Vagina (tissue), 2 donors: ENCODE measurements around the gene PNKD. TPM values are rescaled to one million over a fixed set of nuclear protein-coding genes. Genes with fewer than 3 reads are reported as not detected.

ENCODE experiments used
- DNase-seq, 2 donors: peaks; one replicate each; pipeline ENCODE4 v3.0.0-alpha.2; 2017; ENCODE audit errors: extremely low spot score in 2 of 2
- H3K27ac ChIP-seq: fragments of 200-600 bp; sonication (generic); one replicate; pipeline ENCODE4 v1.5.1; 2019
- H3K27me3 ChIP-seq: fragments of 200-600 bp; sonication (generic); one replicate; pipeline ENCODE4 v1.5.1; 2019
- H3K36me3 ChIP-seq, 2 donors: fragments of 200-600 bp; sonication (generic); one replicate each; pipeline ENCODE4 v1.5.1; 2017 to 2019
- H3K4me1 ChIP-seq: fragments of 200-600 bp; sonication (generic); one replicate; pipeline ENCODE4 v1.5.1; 2019
- H3K4me3 ChIP-seq, 2 donors: fragments of 200-600 bp; sonication (generic); 1 replicate in 1 of 2; 2 replicates in 1 of 2; pipeline ENCODE4 v1.5.1; 2016 to 2019
- H3K9me3 ChIP-seq: fragments of 200-600 bp; sonication (generic); one replicate; pipeline ENCODE4 v1.5.1; 2019
- POLR2A ChIP-seq, 2 donors: fragments of 450-650 bp; IDR thresholded peaks; one replicate each; pipeline ENCODE4 v1.6.1; 2017; ENCODE audit warnings: antibody characterized with exemption in 2 of 2, mild to moderate bottlenecking in 2 of 2, moderate library complexity in 2 of 2
- POLR2AphosphoS5 ChIP-seq, 2 donors: sonication (generic); formaldehyde crosslinking; IDR thresholded peaks; one replicate each; pipeline ENCODE4 v1.9.0; 2017; ENCODE audit warnings: antibody characterized with exemption in 2 of 2, mild to moderate bottlenecking in 2 of 2, low read depth in 1 of 2; ENCODE audit not compliant: insufficient read depth in 1 of 2
- intact Hi-C: fragments of 100-400 bp; cut with DNase I; formaldehyde crosslinking; loops from one replicate; pipeline ENCODE4 v1.15.1; 2023
- total RNA-seq: library from RNA; depleted of rRNA; stranded (reverse); fragments of >200 nt; gene quantifications from one replicate; pipeline ENCODE4 v1.2.3, GENCODE V29; 2016
- TF ChIP-seq, protein P1 (sequence below), 3 experiments: fragments of 450-650 bp in 2 of 3; fragments of 200-600 bp in 1 of 3; sonication (generic) in 1 of 3; IDR thresholded peaks; one replicate each; pipeline ENCODE4 v1.5.1; 2017 to 2019; ENCODE audit warnings: antibody characterized with exemption in 3 of 3, mild to moderate bottlenecking in 2 of 3, moderate library complexity in 2 of 3

Gene PNKD
- total RNA-seq, 1 donor from 2014 or later = 28.7 TPM

- peak in 1 of 2 donors; percentile 56 for TF ChIP-seq POLR2AphosphoS5 (IDR thresholded peaks at IDR 0.05; ENCODE audit: insufficient read depth in 1 of 2, low read depth in 1 of 2)
- TF ChIP-seq POLR2A (IDR thresholded peaks at IDR 0.05) = no peak
Measured at GRCh38 chr2:218387369-218388194, 117.3 kb downstream of the PNKD start.

GRCh38 chr2:218389333-218390150, 119.2 kb downstream of the PNKD start:
- H3K27ac ChIP-seq = no peak overlapping the region
- H3K9me3 ChIP-seq = no peaks in the 10 kb centered on the region
- peaks cover 14% of the 10 kb centered on the region for H3K4me1 ChIP-seq
- H3K4me3 ChIP-seq = no peak overlapping the region
- DNase-seq = no peak
- no peak for TF ChIP-seq POLR2A (IDR thresholded peaks at IDR 0.05)
- TF ChIP-seq, protein P1, sequence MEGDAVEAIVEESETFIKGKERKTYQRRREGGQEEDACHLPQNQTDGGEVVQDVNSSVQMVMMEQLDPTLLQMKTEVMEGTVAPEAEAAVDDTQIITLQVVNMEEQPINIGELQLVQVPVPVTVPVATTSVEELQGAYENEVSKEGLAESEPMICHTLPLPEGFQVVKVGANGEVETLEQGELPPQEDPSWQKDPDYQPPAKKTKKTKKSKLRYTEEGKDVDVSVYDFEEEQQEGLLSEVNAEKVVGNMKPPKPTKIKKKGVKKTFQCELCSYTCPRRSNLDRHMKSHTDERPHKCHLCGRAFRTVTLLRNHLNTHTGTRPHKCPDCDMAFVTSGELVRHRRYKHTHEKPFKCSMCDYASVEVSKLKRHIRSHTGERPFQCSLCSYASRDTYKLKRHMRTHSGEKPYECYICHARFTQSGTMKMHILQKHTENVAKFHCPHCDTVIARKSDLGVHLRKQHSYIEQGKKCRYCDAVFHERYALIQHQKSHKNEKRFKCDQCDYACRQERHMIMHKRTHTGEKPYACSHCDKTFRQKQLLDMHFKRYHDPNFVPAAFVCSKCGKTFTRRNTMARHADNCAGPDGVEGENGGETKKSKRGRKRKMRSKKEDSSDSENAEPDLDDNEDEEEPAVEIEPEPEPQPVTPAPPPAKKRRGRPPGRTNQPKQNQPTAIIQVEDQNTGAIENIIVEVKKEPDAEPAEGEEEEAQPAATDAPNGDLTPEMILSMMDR (IDR thresholded peaks at IDR 0.05) = no peak
- TF ChIP-seq POLR2AphosphoS5 (IDR thresholded peaks at IDR 0.05; ENCODE audit: insufficient read depth in 1 of 2, low read depth in 1 of 2) = no peak
- no peaks in the 10 kb centered on the region for H3K36me3 ChIP-seq
- intact Hi-C loops = no loop called here
- H3K27me3 ChIP-seq = no peaks in the 10 kb centered on the region

More at GRCh38 chr2:218387369-218388194, 117.3 kb downstream of the PNKD start:
- Histone ChIP-seq H3K4me3 (peak overlapping the region; percentile 12 to 29), H3K9me3 (no peaks in the 10 kb centered on the region), H3K27me3 (no peaks in the 10 kb centered on the region), H3K36me3 (no peaks in the 10 kb centered on the region), H3K4me1 (peaks cover 21% of the 10 kb centered on the region), H3K27ac (peak overlapping the region; percentile 47)
- DNase-seq = no peak
- intact Hi-C loops = no loop called here

DNA sequence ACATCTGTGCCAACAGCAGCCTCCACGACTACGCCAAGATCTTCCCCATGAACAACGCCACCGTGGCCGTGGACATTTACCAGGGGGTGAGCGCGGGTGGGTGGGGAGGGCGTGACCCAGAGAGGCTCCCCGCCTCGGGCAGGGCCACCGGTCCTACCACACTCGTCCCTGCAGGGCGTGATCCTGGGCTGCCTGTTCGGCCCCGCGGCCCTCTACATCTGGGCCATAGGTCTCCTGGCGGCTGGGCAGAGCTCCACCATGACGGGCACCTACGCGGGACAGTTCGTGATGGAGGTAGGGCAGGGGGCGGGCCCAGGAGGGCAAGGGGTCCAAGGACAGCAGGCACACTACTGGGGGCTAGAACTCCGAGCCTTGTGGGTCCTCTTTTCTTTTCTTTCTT, 120.9 kb downstream of the PNKD start:
- Histone ChIP-seq H3K4me1 (peaks cover 14% of the 10 kb centered on the region), H3K9me3 (no peaks in the 10 kb centered on the region), H3K36me3 (no peaks in the 10 kb centered on the region), H3K4me3 (no peak overlapping the region), H3K27me3 (no peaks in the 10 kb centered on the region), H3K27ac (no peak overlapping the region)
- intact Hi-C loops = no loop called here
- DNase-seq = no peak
- TF ChIP-seq, protein P1 (IDR thresholded peaks at IDR 0.05) = no peak
- TF ChIP-seq POLR2AphosphoS5 (IDR thresholded peaks at IDR 0.05; ENCODE audit: insufficient read depth in 1 of 2, low read depth in 1 of 2) (no peak), POLR2A (IDR thresholded peaks at IDR 0.05) (no peak)

DNA sequence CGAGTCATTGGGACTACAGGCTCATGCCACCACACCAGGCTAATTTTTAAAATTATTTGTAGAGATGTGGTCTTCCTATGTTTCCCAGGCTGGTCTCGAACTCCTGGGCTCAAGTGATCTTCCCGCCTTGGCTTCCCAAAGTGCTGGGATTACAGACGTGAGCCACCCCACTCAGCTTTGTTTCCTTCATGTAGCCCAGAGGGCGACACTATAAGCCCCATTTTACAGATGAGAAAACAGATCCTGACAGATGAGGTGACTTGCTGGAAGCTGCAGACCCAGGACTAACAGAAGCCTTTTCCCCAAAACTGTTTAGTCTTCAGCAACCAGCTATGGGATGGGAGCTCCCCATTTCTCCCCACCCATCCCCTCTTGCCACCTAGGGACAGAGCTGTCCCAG, 122.1 kb downstream of the PNKD start:
- no peak overlapping the region for H3K27ac ChIP-seq
- intact Hi-C loops = no loop called here
- TF ChIP-seq, protein P1 (IDR thresholded peaks at IDR 0.05) = no peak
- TF ChIP-seq POLR2AphosphoS5 (IDR thresholded peaks at IDR 0.05; ENCODE audit: insufficient read depth in 1 of 2, low read depth in 1 of 2) = no peak
- no peak for TF ChIP-seq POLR2A (IDR thresholded peaks at IDR 0.05)
- H3K27me3 ChIP-seq = no peaks in the 10 kb centered on the region
- H3K9me3 ChIP-seq = no peaks in the 10 kb centered on the region
- H3K4me3 ChIP-seq = no peak overlapping the region
- DNase-seq = no peak
- H3K36me3 ChIP-seq = no peaks in the 10 kb centered on the region
- peaks cover 18% of the 10 kb centered on the region for H3K4me1 ChIP-seq

DNA sequence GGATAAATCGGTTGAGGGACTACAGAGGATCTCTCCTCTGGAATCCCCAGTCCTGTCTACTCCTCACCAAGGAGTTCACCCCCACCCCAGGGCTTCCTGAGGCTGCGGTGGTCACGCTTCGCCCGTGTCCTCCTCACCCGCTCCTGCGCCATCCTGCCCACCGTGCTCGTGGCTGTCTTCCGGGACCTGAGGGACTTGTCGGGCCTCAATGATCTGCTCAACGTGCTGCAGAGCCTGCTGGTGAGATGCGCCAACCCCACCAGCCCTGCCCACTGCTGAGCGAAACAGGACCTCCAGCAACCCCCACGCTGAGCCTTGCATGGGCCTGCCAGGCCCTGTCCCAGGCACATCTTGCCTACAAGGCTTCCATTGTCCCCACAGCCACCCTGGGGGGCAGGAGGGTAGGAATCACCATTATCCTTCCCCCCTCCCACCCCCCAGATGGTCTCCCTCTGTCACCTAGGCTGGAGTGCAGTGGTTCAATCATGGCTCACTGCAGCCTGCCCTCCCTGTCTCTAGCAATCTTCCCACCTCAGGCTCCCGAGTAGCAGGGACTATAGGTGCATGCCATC, 122.7 kb downstream of the PNKD start:
- intact Hi-C loops = no loop called here
- TF ChIP-seq, protein P1 (IDR thresholded peaks at IDR 0.05) = no peak
- TF ChIP-seq POLR2AphosphoS5 (IDR thresholded peaks at IDR 0.05; ENCODE audit: insufficient read depth in 1 of 2, low read depth in 1 of 2) (no peak), POLR2A (IDR thresholded peaks at IDR 0.05) (no peak)

More for the DNA sequence above, 122.7 kb downstream of the PNKD start:
- H3K4me1 ChIP-seq = peaks cover 18% of the 10 kb centered on the region
- no peaks in the 10 kb centered on the region for H3K36me3 ChIP-seq
- no peaks in the 10 kb centered on the region for H3K27me3 ChIP-seq
- H3K27ac ChIP-seq = no peak overlapping the region
- H3K9me3 ChIP-seq = no peaks in the 10 kb centered on the region
- H3K4me3 ChIP-seq = no peak overlapping the region
- DNase-seq = no peak
